ENCODE measurements around the gene SYF2.
"Not testable (repeated sequence)": the region's sequence is repeated elsewhere in the genome, so short reads cannot be mapped to it uniquely, and the experiment has no call there.

DNA sequence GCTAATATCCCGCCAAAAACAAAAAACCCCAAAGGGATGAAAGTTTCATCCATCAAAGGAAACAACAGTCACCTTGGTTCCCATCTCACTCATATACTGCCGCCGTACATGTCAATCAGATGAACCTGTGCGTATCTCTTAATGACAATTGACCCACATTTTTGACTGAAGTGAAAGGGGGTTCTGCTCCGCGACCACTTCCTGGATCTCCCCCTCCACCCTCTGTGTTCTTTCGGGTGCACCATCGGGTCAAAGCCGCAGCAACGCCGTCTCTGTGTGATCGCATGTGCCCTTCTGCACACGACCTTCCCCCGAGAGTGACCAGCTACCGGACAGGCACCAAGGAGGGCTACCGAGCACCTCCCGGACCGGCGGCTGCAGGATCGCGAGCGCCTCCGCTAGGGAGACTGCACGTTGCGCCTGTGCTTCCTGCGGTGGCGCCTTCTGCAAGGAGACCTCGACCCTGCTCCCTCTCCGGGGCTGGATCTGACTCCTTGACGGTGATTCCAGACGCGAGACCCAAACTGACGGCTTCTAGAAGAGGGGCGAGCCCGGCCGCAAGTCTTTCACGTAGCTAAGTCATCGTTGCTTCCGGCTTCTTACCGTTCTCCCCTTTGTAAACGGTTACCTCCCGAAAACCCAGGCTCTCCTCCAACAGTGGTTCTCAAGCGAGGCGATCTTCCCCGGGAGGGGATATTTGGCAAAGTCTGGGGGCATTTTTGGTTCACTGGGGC is 34.4 kb upstream of the SYF2 start:
- TF ChIP-seq, protein P1, sequence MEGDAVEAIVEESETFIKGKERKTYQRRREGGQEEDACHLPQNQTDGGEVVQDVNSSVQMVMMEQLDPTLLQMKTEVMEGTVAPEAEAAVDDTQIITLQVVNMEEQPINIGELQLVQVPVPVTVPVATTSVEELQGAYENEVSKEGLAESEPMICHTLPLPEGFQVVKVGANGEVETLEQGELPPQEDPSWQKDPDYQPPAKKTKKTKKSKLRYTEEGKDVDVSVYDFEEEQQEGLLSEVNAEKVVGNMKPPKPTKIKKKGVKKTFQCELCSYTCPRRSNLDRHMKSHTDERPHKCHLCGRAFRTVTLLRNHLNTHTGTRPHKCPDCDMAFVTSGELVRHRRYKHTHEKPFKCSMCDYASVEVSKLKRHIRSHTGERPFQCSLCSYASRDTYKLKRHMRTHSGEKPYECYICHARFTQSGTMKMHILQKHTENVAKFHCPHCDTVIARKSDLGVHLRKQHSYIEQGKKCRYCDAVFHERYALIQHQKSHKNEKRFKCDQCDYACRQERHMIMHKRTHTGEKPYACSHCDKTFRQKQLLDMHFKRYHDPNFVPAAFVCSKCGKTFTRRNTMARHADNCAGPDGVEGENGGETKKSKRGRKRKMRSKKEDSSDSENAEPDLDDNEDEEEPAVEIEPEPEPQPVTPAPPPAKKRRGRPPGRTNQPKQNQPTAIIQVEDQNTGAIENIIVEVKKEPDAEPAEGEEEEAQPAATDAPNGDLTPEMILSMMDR (IDR thresholded peaks at IDR 0.05; ENCODE audit: insufficient read depth, low read length): not testable (repeated sequence)
- TF ChIP-seq GABPA (IDR thresholded peaks at IDR 0.05; ENCODE audit: low read depth): not testable (repeated sequence)

Measured in HL-60 (cell line).